ENCODE results near the gene ATP9A. TPM values are rescaled to one million over a fixed set of nuclear protein-coding genes. Genes with fewer than 3 reads are reported as not detected.

Gene ATP9A
- total RNA-seq, 1 experiment from 2014 or later = 16.8 TPM

GRCh38 chr20:51705400-51705799, 62.8 kb downstream of the ATP9A start:
- no peaks in the 10 kb centered on the region for H3K79me2 ChIP-seq (ENCODE audit: insufficient read depth, low read length)
- no peak overlapping the region for H3K9ac ChIP-seq (ENCODE audit: low read length)
- BruUV-seq (replicated peaks) = no TSS peak
- no peak overlapping the region for H3K4me3 ChIP-seq (replicated peaks in 1 of 2; ENCODE audit: low read depth in 1 of 2, low read length in 2 of 2)
- DNase-seq (ENCODE audit: low read depth, low spot score) (no peak), ATAC-seq (no peak)
- no peaks in the 10 kb centered on the region for H3K9me2 ChIP-seq (ENCODE audit: insufficient read depth)
- H2AFZ ChIP-seq (ENCODE audit: low read depth, low read length, poor library complexity, severe bottlenecking) = no peak overlapping the region
- no peak overlapping the region for H3K4me2 ChIP-seq (ENCODE audit: low read length)
- H3K27me3 ChIP-seq (ENCODE audit: insufficient read depth, low read length) = no peaks in the 10 kb centered on the region
- ChIA-PET CTCF (no interaction called here), POLR2A (no interaction called here), RAD21 (ENCODE audit: low non-redundant PET in 1 of 2, low total read pairs in 2 of 2, uncharacterized antibody in 2 of 2, unreplicated experiment in 2 of 2) (no interaction called here)
- no peak for TF ChIP-seq POLR2A (IDR thresholded peaks at IDR 0.05; ENCODE audit: borderline replicate concordance, extremely low read depth, insufficient read depth, insufficient read length)
- no peak for TF ChIP-seq JUND (IDR thresholded peaks at IDR 0.05)
- no peak for TF ChIP-seq TCF7L2 (IDR thresholded peaks at IDR 0.05; ENCODE audit: borderline replicate concordance, extremely low read depth, insufficient read depth, insufficient read length)
- TF ChIP-seq ATF3 (IDR thresholded peaks at IDR 0.05) = no peak
- no peak for TF ChIP-seq SP1 (IDR thresholded peaks at IDR 0.05; ENCODE audit: low read depth)
- no peak for TF ChIP-seq EZH2 (IDR thresholded peaks at IDR 0.05)
- TF ChIP-seq CBX3 (IDR thresholded peaks at IDR 0.05; ENCODE audit: low read depth) = no peak
- TF ChIP-seq CEBPB (IDR thresholded peaks at IDR 0.05; ENCODE audit: low read depth) = no peak
- TF ChIP-seq RAD21 (IDR thresholded peaks at IDR 0.05; ENCODE audit: low read depth) = no peak
- TF ChIP-seq CTCF (IDR thresholded peaks at IDR 0.05 in 2 of 3, conservative IDR thresholded peaks at IDR 0.05 in 1 of 3; ENCODE audit: borderline replicate concordance in 1 of 3, insufficient read depth in 1 of 3, low read depth in 2 of 3, low read length in 2 of 3) = no peak
- TF ChIP-seq MAX (IDR thresholded peaks at IDR 0.05) = no peak
- no peak for TF ChIP-seq YY1 (IDR thresholded peaks at IDR 0.05; ENCODE audit: extremely low read depth, insufficient replicate concordance, low read depth, low read length)
- no peak for TF ChIP-seq SRF (IDR thresholded peaks at IDR 0.05; ENCODE audit: low read depth)
- TF ChIP-seq SIN3A (IDR thresholded peaks at IDR 0.05; ENCODE audit: low read depth) = no peak
- no peak for TF ChIP-seq ZNF274 (IDR thresholded peaks at IDR 0.05; ENCODE audit: low read depth, low read length)
- no peak for TF ChIP-seq REST (IDR thresholded peaks at IDR 0.05; ENCODE audit: low read depth)
- TF ChIP-seq POLR2AphosphoS5 (IDR thresholded peaks at IDR 0.05; ENCODE audit: low read depth, low read length) = no peak
- no peaks in the 10 kb centered on the region for H3K9me3 ChIP-seq (ENCODE audit: control insufficient read depth in 1 of 2, insufficient read depth in 1 of 2, low read depth in 1 of 2, low read length in 2 of 2)
- H3K27ac ChIP-seq (ENCODE audit: low read depth, low read length) = no peak overlapping the region
- H3K4me1 ChIP-seq (ENCODE audit: control insufficient read depth in 1 of 2, insufficient read depth in 2 of 2, low read length in 2 of 2) = peaks cover 5 to 8% of the 10 kb centered on the region in 2 experiments; a peak in 3 of 4 replicates
- H4K20me1 ChIP-seq (ENCODE audit: insufficient read depth) = no peaks in the 10 kb centered on the region
- intact Hi-C loops (cut with micrococcal nuclease) = no loop called here
- H3K36me3 ChIP-seq (ENCODE audit: control insufficient read depth in 1 of 2, insufficient read depth in 2 of 2, low read length in 2 of 2) = no peaks in the 10 kb centered on the region

Measured in HCT116 (cell line).